GM12873 (cell line): ENCODE measurements around the gene ELN.

Experiments used
- CTCF ChIP-seq: IDR thresholded peaks from 2 replicates; pipeline ENCODE4 v1.5.1; 2012; ENCODE audit warnings: low read depth, mild to moderate bottlenecking, moderate library complexity, low read length, control low read depth; ENCODE audit not compliant: insufficient read depth; ENCODE audit errors: missing control alignments

Gene ELN

GRCh38 chr7:73985737-73986141 lies 42.2 kb upstream of the ELN start:
- no peak for TF ChIP-seq CTCF

GRCh38 chr7:73986158-73986631 lies 41.8 kb upstream of the ELN start:
- no peak for TF ChIP-seq CTCF

- no peak for TF ChIP-seq CTCF
Measured at GRCh38 chr7:73987298-73987697, 40.7 kb upstream of the ELN start.

- no peak for TF ChIP-seq CTCF
Measured at GRCh38 chr7:73988197-73988596, 39.8 kb upstream of the ELN start.

GRCh38 chr7:73991522-73992100 lies 36.4 kb upstream of the ELN start:
- TF ChIP-seq CTCF: no peak

- TF ChIP-seq CTCF: no peak
Measured at GRCh38 chr7:73992101-73992562, 35.8 kb upstream of the ELN start.

GRCh38 chr7:73994023-73994422 lies 34.0 kb upstream of the ELN start:
- no peak for TF ChIP-seq CTCF
